WERI-Rb-1 (cell line): ENCODE data around the gene PITPNC1.
"Not testable (repeated sequence)": the region's sequence is repeated elsewhere in the genome, so short reads cannot be mapped to it uniquely, and the experiment has no call there.

ENCODE experiments used
- DNase-seq: peaks from one replicate; pipeline ENCODE4 v3.0.0-alpha.2; 2020
- H3K27ac ChIP-seq: fragments of 250-450 bp; sonication (Bioruptor Pico); 2 replicates; pipeline ENCODE4 v1.5.1; 2020; ENCODE audit warnings: mild to moderate bottlenecking, moderate library complexity
- H3K27me3 ChIP-seq: fragments of 250-450 bp; sonication (Bioruptor Pico); 2 replicates; pipeline ENCODE4 v1.5.1; 2021; ENCODE audit warnings: mild to moderate bottlenecking, low read depth, moderate library complexity; ENCODE audit not compliant: insufficient read depth, severe bottlenecking
- H3K36me3 ChIP-seq: fragments of 250-450 bp; sonication (Bioruptor Pico); 2 replicates; pipeline ENCODE4 v1.5.1; 2020; ENCODE audit warnings: mild to moderate bottlenecking, moderate library complexity
- H3K4me3 ChIP-seq: 2 replicates; pipeline ENCODE4 v1.5.1; 2011; ENCODE audit warnings: low read depth, mild to moderate bottlenecking, control low read depth, low read length
- H3K9me3 ChIP-seq: fragments of 250-450 bp; sonication (Bioruptor Pico); 2 replicates; pipeline ENCODE4 v1.5.1; 2021; ENCODE audit warnings: mild to moderate bottlenecking, moderate library complexity; ENCODE audit not compliant: severe bottlenecking
- TF ChIP-seq, protein P1 (sequence below): IDR thresholded peaks from 2 replicates; pipeline ENCODE4 v1.5.1; 2011; ENCODE audit warnings: low read depth, mild to moderate bottlenecking, control low read depth, inconsistent platforms, low read length

Gene PITPNC1

DNA sequence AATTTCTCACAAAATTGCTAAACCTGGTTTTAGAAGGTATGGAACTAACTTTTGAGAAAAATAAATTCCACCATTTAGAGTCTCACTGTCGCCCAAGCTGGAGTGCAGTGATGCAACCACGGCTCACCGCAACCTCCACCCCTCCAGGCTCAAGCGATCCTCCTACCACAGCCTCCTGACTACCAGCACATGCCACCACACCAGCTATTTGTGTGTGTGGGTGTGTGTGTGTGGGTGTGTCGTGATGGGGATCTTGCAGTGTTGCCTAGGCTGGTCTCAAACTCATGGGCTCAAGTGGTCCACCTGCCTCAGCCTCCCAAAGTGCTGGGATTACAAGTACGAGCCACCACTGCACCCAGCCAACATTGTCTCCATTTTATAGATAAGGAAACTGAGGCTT, 269.4 kb downstream of the PITPNC1 start:
- H3K36me3 ChIP-seq, result no peaks in the 10 kb centered on the region
- TF ChIP-seq, protein P1, sequence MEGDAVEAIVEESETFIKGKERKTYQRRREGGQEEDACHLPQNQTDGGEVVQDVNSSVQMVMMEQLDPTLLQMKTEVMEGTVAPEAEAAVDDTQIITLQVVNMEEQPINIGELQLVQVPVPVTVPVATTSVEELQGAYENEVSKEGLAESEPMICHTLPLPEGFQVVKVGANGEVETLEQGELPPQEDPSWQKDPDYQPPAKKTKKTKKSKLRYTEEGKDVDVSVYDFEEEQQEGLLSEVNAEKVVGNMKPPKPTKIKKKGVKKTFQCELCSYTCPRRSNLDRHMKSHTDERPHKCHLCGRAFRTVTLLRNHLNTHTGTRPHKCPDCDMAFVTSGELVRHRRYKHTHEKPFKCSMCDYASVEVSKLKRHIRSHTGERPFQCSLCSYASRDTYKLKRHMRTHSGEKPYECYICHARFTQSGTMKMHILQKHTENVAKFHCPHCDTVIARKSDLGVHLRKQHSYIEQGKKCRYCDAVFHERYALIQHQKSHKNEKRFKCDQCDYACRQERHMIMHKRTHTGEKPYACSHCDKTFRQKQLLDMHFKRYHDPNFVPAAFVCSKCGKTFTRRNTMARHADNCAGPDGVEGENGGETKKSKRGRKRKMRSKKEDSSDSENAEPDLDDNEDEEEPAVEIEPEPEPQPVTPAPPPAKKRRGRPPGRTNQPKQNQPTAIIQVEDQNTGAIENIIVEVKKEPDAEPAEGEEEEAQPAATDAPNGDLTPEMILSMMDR, result no peak
- H3K9me3 ChIP-seq, result no peaks in the 10 kb centered on the region
- DNase-seq, result no peak
- H3K4me3 ChIP-seq, result no peak overlapping the region
- no peaks in the 10 kb centered on the region for H3K27me3 ChIP-seq
- H3K27ac ChIP-seq, result no peak overlapping the region

DNA sequence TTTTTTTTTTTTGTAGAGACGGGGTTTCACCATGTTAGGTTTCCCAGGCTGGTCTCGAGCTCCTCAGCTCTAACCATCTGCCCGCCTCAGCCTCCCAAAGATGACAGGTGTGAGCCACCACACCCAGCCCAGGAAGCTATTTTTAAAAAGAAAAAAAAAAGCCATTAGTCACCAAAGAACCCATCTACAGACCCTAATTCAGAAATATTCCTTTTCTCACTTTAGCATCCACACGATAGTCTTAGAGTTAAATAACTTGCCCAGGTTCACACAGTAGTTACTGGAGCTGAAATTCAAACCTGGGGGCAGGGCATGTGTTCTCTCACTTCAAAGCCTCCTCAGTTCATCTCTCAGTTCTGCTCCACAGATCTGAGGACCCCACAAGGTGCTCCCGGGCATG, 270.4 kb downstream of the PITPNC1 start:
- H3K9me3 ChIP-seq, result no peaks in the 10 kb centered on the region
- H3K27me3 ChIP-seq, result no peaks in the 10 kb centered on the region
- DNase-seq, result no peak
- TF ChIP-seq, protein P1, result no peak
- no peak overlapping the region for H3K4me3 ChIP-seq
- no peaks in the 10 kb centered on the region for H3K36me3 ChIP-seq
- no peak overlapping the region for H3K27ac ChIP-seq

DNA sequence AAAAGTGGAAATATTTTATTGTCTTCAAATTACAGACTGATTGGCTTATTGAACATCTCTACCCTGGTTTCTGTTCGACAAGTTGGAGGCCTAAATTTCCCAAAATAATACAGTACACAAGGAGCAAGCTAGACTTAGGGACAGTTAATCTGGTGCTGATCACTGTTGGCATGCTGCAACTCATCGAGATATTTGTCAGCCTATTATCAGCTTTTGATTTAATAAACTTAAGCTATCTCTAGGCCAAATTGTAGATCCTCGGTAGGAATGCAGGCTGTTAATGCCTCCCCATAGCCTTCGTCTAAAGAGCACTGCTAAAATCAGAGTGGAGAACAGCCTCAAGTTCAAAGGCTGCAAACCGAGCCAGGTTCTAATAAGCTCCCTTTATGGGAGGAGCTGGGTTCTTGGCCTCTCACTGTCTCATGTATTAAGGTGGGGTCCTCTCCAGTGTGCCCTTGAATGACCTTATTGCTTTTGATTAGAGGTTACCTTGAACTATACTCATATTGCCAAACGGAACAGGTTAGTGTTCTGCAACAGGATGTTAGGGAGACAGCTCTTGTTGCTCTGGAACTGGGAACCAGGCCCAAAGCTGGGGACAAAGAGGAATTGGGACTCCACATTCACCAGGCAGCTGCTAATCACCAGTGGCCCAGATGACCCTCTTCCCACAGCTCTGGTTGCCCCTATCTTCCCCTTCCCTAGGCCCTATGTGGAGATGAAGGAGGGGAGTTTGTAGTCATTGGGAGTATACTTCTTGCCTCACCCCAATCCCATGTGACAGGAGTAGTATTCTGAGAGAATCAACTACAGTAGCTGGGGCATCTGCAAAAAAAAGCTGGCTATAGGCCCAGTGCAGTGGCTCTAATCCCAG, 271.2 kb downstream of the PITPNC1 start:
- Histone ChIP-seq H3K9me3 (no peaks in the 10 kb centered on the region), H3K36me3 (no peaks in the 10 kb centered on the region), H3K4me3 (no peak overlapping the region), H3K27ac (no peak overlapping the region), H3K27me3 (no peaks in the 10 kb centered on the region)
- TF ChIP-seq, protein P1, result no peak
- no peak for DNase-seq

DNA sequence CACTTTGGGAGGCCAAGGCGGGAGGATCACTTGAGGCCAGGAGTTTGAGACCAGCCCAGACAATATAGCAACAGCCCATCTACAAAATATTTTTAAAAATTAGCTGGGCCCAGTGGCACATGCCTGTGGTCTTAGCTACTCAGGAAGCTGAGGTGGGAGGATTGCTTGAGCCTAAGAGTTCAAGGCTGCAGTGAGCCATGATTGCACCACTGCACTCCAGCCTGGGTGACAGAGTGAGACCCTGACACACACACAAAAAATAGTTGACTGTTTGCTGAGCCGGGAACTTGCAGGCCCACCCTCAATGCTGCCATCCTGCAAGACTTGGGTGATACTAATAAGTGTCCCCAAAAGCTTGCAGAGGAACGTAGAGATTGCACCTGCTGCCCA, 271.8 kb downstream of the PITPNC1 start:
- not testable (repeated sequence) for H3K4me3 ChIP-seq, H3K36me3 ChIP-seq, DNase-seq, H3K9me3 ChIP-seq, H3K27me3 ChIP-seq, H3K27ac ChIP-seq

DNA sequence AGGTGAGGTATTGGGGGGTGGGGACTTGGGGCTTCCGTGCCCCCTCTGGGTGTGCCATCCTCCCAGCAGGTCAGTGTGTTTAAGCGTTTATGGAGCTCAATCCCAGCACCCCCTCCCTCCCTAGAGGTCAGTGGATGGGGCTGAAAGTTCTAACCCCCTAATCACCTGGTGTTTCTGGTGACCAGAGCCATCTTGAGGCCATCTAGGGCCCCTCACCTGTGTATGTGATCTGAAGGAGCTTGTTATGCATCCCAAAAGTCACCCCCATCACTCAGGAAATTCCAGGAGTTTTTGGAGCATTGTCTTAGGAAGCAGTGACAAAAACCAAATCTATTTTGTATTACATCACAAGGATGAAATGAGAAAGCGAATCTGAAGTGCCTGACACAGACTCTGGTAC, 272.8 kb downstream of the PITPNC1 start:
- DNase-seq, result no peak
- Histone ChIP-seq H3K36me3 (no peaks in the 10 kb centered on the region), H3K9me3 (no peaks in the 10 kb centered on the region), H3K4me3 (no peak overlapping the region), H3K27me3 (no peaks in the 10 kb centered on the region), H3K27ac (no peak overlapping the region)
- TF ChIP-seq, protein P1, result no peak

DNA sequence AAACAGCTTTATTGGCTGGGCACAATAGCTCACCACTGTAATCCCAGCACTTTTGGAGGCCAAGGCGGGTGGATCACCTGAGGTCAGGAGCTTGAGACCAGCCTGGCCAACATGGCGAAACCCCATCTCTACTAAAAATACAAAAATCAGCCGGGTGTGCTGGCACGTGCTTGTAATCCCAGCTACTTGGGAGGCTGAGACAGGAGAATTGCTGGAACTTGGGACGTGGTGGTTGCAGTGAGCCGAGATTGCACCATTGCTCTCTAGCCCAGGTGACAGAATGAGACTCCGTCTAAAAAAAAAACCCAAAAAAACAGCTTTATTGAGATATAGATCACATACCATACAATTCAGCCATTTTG, 274.1 kb downstream of the PITPNC1 start:
- H3K4me3 ChIP-seq, H3K36me3 ChIP-seq, H3K27ac ChIP-seq, H3K9me3 ChIP-seq, DNase-seq, H3K27me3 ChIP-seq: not testable (repeated sequence)

DNA sequence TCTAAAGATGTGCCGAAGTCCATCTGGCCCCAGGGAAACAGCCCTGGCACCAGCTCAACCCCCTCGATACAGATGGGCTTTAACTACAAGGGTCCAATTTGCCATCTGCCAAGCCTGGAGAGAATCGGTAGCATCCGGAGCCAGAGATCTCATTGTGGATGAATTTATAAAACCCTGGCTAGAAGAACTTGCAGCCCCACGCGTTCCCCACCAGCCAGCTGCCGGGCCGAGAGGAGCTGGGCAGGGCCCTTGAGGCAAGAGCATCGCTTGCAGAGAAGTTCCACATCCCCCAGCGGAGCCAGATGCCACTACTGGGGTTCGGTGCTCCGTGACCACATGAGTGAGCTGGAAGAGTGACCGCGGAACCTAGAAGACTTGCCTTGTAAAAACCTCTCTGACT, 275.4 kb downstream of the PITPNC1 start:
- H3K27ac ChIP-seq, result no peak overlapping the region
- TF ChIP-seq, protein P1, result no peak
- no peak for DNase-seq

More for the DNA sequence above, 275.4 kb downstream of the PITPNC1 start:
- H3K4me3 ChIP-seq, result no peak overlapping the region
- no peaks in the 10 kb centered on the region for H3K9me3 ChIP-seq
- H3K36me3 ChIP-seq, result no peaks in the 10 kb centered on the region
- H3K27me3 ChIP-seq, result no peaks in the 10 kb centered on the region
